ENCODE measurements around the gene NCOA5.
A peak's percentile ranks its signal among the peaks of the same experiment; 100 is the strongest.

Gene NCOA5

GRCh38 chr20:46060301-46060881, 29.4 kb downstream of the NCOA5 start:
- DNase-seq, result peak; percentile 52 to 78 (median 66)

- peak in 2 of 4 experiments; percentile 12 to 26 for DNase-seq
These were observed 31.0 kb downstream of the NCOA5 start for GRCh38 chr20:46058599-46059281.

- peak; percentile 37 to 73 (median 62) for DNase-seq
These were observed 31.7 kb downstream of the NCOA5 start for GRCh38 chr20:46057856-46058598.

- DNase-seq, result peak; percentile 37 to 74 (median 52)
These were observed 32.5 kb downstream of the NCOA5 start for GRCh38 chr20:46056970-46057855.

GRCh38 chr20:46056027-46056833, 33.5 kb downstream of the NCOA5 start:
- DNase-seq, result no peak

GRCh38 chr20:46055269-46055668, 34.5 kb downstream of the NCOA5 start:
- no peak for DNase-seq

GRCh38 chr20:46054606-46055005, 35.2 kb downstream of the NCOA5 start:
- DNase-seq, result no peak

GRCh38 chr20:46053416-46053815, 36.3 kb downstream of the NCOA5 start:
- DNase-seq, result no peak

GRCh38 chr20:46051556-46052308, 38.0 kb downstream of the NCOA5 start:
- DNase-seq, result no peak

- no peak for DNase-seq
These were observed 38.9 kb downstream of the NCOA5 start for GRCh38 chr20:46050885-46051284.

GRCh38 chr20:46050444-46050843, 39.3 kb downstream of the NCOA5 start:
- no peak for DNase-seq

- no peak for DNase-seq
These were observed 39.9 kb downstream of the NCOA5 start for GRCh38 chr20:46049815-46050214.

GRCh38 chr20:46049190-46049589, 40.6 kb downstream of the NCOA5 start:
- DNase-seq, result no peak

- no peak for DNase-seq
These were observed 41.9 kb downstream of the NCOA5 start for GRCh38 chr20:46047821-46048220.

GRCh38 chr20:46046588-46047310, 43.0 kb downstream of the NCOA5 start:
- DNase-seq, result no peak

- no peak for DNase-seq
These were observed 44.9 kb downstream of the NCOA5 start for GRCh38 chr20:46044896-46045295.

GRCh38 chr20:46043556-46043955, 46.2 kb downstream of the NCOA5 start:
- no peak for DNase-seq

GRCh38 chr20:46040902-46041535, 48.7 kb downstream of the NCOA5 start:
- DNase-seq, result peak; percentile 49 to 74 (median 58)

GRCh38 chr20:46037036-46037435, 52.7 kb downstream of the NCOA5 start:
- no peak for DNase-seq

- DNase-seq, result no peak
These were observed 53.4 kb downstream of the NCOA5 start for GRCh38 chr20:46036370-46036769.

Data from suppressor macrophage (primary cell).